ENCODE data around the gene NRXN3.

Gene NRXN3

GRCh38 chr14:78243187-78243586 lies 73.0 kb downstream of the NRXN3 start:
- no peak for DNase-seq (ENCODE audit: low read depth)

GRCh38 chr14:78245238-78245637 lies 75.1 kb downstream of the NRXN3 start:
- no peak for DNase-seq (ENCODE audit: low read depth)

- DNase-seq (ENCODE audit: low read depth) = no peak
Observed at GRCh38 chr14:78248501-78249090, 78.4 kb downstream of the NRXN3 start.

GRCh38 chr14:78251308-78251707 lies 81.1 kb downstream of the NRXN3 start:
- DNase-seq (ENCODE audit: low read depth) = no peak

GRCh38 chr14:78253986-78254385 lies 83.8 kb downstream of the NRXN3 start:
- peak; percentile 14 for DNase-seq (ENCODE audit: low read depth)

DNA sequence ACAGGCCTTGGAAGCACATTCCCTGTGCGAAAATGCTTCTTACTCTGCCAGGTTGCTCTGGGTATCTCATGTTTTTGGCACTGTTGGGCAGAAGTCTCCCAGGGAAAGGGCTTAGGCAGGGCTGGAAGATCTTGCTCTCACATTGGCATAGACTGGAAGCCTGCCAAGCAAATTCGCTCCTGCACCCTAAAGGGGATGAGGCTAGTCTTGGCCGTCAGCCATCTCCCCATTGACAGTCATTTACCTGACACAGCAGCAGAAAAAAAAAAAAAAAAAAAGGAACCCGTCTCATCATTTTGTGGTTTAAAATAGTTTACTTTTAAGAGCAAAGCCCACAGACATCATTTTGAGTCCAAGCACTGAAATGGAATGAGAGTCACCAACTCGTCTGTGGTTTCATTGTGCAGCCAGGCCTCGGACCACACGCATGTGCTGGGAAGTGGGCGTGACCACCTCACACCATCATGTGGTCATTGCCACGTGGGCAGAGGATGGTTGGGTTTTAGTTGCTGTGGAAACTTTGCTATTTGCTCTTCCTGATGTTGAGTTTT lies 84.8 kb downstream of the NRXN3 start:
- DNase-seq (ENCODE audit: low read depth) = no peak

- no peak for DNase-seq (ENCODE audit: low read depth)
Observed at GRCh38 chr14:78259831-78260230, 89.7 kb downstream of the NRXN3 start.

GRCh38 chr14:78278464-78279250 lies 108.5 kb downstream of the NRXN3 start:
- no peak for DNase-seq (ENCODE audit: low read depth)

DNA sequence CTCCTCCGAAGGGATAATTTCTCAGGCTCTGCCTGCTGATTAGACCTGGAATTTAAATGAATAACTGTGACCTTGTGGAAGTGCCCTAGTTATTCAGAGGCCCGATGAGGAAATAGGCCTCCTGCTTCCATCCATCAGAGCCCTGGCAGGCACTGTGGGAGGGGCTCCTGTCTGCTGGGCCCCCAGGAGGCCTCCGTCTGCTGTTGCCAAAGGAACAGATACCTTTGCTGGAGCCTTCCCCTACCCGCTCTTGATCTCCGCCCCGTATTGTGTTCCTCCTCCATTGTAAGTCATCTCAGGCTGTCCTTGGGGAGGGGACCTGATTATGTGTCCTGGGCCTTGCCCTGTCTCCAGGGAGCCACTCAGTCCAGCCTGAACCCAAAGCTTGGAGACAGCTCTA lies 112.3 kb downstream of the NRXN3 start:
- DNase-seq (ENCODE audit: low read depth) = no peak

- no peak for DNase-seq (ENCODE audit: low read depth)
Observed at GRCh38 chr14:78286210-78286609, 116.0 kb downstream of the NRXN3 start.

GRCh38 chr14:78292003-78292402 lies 121.8 kb downstream of the NRXN3 start:
- no peak for DNase-seq (ENCODE audit: low read depth)

- DNase-seq (ENCODE audit: low read depth) = no peak
Observed at GRCh38 chr14:78297858-78298257, 127.7 kb downstream of the NRXN3 start.

GRCh38 chr14:78298298-78298697 lies 128.1 kb downstream of the NRXN3 start:
- DNase-seq (ENCODE audit: low read depth) = no peak

DNA sequence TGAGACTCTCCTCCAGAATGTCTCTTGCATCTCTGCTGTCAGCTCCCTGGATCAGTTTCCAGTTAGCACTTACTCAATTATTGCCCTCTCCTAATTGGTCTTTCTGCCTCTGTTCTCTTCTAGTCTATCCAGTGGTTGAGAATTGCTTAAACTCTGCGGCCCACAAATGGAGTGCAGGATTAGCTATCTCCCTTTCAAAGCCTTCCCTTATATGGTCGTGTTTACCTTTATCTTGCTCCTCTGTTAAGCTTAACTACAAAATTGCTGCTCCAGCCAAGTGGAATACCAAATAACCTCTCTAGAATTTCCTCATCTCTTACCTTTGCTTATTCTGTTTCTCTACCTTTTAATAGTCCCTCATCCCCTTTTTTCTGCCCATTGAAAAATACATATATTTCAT lies 132.7 kb downstream of the NRXN3 start:
- DNase-seq (ENCODE audit: low read depth) = no peak

DNA sequence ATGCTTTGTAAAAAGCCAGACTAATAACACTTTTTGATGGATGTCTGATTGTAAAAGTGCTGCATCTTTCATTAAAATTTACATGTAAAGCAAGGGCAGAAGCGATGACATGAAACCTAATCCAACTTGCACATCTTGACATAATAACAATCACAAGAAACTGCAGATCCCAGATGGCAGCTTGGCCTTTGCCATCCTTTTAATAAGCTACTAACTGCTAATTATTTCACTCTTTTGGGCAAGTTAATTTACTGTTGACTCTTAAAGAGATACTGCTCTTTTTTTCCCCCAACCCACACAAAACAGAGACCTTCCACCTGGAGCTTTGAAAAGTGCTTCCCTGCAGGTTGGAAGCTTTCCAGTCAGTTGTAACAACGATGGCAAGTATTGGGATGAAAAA lies 137.5 kb downstream of the NRXN3 start:
- no peak for DNase-seq (ENCODE audit: low read depth)

GRCh38 chr14:78308079-78308478 lies 137.9 kb downstream of the NRXN3 start:
- no peak for DNase-seq (ENCODE audit: low read depth)

DNA sequence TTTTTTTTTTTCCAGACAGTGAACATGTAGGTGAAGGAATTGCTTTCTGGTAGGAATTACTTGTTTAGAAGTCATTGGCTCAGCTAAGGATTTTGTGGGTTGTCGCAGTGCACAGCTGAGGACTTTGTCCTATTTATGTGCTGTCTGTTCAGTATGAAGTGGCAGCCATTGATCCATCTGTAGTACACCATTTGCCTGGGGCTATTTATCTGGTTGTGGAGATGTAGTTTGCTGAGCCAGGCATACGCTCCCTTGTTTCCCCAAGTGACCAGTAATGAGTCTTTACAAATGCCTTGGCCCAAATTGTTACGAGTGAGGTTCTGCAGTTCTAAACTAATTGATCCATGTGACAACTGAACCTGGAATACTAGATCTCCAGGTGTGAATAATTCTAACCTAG lies 140.1 kb downstream of the NRXN3 start:
- no peak for DNase-seq (ENCODE audit: low read depth)

DNA sequence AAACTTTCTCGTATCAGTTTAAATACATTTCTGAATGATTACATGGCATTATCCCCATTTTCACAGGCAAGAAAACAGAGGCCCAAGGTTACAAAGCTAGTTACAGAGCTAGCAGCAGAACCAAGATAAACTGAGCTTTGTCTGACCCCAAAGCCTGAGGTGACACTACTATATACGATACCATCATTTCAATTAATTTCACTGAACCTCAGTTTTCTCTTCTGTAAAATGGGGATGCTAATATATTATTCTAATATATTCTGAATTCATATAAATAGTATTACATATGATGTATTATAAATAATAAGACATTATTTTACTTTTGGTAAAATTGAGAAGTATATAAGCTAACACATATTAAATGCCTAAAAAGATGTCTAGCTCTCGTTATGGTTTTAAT lies 143.3 kb downstream of the NRXN3 start:
- no peak for DNase-seq (ENCODE audit: low read depth)

- DNase-seq (ENCODE audit: low read depth) = no peak
Observed at GRCh38 chr14:78314484-78314883, 144.3 kb downstream of the NRXN3 start.

- no peak for DNase-seq (ENCODE audit: low read depth)
Observed at GRCh38 chr14:78316052-78316451, 145.9 kb downstream of the NRXN3 start.

DNA sequence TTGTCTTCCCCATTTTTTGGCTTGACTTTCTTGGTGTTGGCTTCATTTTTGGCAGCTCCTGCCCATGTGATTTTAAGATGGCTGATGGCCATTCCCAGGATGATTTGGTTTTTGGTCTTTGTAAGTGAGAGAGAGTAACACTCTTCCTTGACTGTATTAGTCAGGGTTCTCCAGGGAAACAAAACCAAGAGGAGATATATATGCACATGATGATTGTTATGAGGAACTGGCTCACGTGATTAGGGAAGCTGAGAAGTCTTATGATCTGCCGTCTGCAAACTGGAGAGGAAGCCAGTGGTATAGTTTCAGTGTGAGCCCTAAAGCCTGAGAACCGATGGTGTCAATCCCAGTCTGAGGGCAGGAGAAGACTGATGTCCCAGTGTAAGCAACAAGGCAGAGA lies 146.6 kb downstream of the NRXN3 start:
- no peak for DNase-seq (ENCODE audit: low read depth)

DNA sequence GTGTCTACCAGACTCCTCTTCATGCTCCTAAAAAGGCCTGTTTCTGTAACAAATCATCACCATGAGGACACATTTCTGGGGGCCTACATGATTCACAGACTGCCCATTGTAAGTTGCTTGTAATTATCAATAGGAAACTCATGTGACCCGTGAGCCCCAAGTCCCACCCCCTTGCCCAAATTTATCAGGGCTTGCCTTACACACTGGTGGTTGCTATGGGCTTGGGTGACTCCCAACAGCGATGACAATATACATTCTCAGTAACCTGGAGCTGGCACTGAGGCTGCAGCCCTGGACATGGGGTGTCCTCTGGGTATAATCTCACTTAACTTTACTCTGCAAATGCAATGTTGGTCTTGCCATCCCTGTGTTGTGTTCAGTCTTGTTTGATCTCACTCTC lies 149.2 kb downstream of the NRXN3 start:
- DNase-seq (ENCODE audit: low read depth) = no peak

- no peak for DNase-seq (ENCODE audit: low read depth)
Observed at GRCh38 chr14:78319887-78320635, 149.9 kb downstream of the NRXN3 start.

All from HS-5 (cell line).